CD4-positive, CD25-positive, alpha-beta regulatory T cell (primary cell): ENCODE results near the gene NAV2. TPM values are rescaled to one million over a fixed set of nuclear protein-coding genes. Genes with fewer than 3 reads are reported as not detected.
A peak's percentile ranks its signal among the peaks of the same experiment; 100 is the strongest.

ENCODE experiments used
- ATAC-seq, 2 donors: fragments of 150-1000 bp; cut with Tn5 transposase; one replicate each; pipeline ENCODE4 v1.10.0; 2021; ENCODE audit warnings: low read depth in 2 of 2, moderate number of reproducible peaks in 2 of 2, moderate library complexity in 1 of 2
- DNase-seq, 3 donors: peaks; one replicate each; pipeline versions ENCODE4 v3.0.0 to v3.0.0-alpha.2; 2012 to 2022; ENCODE audit warnings: mixed read lengths in 1 of 3
- H3K27ac ChIP-seq: one replicate; pipeline ENCODE4 v1.7.0; 2013; ENCODE audit warnings: mild to moderate bottlenecking, low read length; ENCODE audit not compliant: insufficient read depth, poor library complexity, severe bottlenecking
- H3K27me3 ChIP-seq: one replicate; pipeline ENCODE4 v1.7.0; 2013; ENCODE audit warnings: low read length; ENCODE audit not compliant: control insufficient read depth, insufficient read depth
- H3K36me3 ChIP-seq: one replicate; pipeline ENCODE4 v1.7.0; 2013; ENCODE audit warnings: mild to moderate bottlenecking, low read length, moderate library complexity; ENCODE audit not compliant: control insufficient read depth, insufficient read depth
- H3K4me1 ChIP-seq: 2 replicates; pipeline ENCODE4 v1.7.0; 2013; ENCODE audit warnings: mild to moderate bottlenecking, low read length; ENCODE audit not compliant: insufficient read depth, control insufficient read depth, poor library complexity, severe bottlenecking
- H3K4me3 ChIP-seq: one replicate; pipeline ENCODE4 v1.7.0; 2013; ENCODE audit warnings: low read depth, mild to moderate bottlenecking, low read length, moderate library complexity
- H3K9me3 ChIP-seq, 2 experiments: 1 replicate in 1 of 2; 2 replicates in 1 of 2; pipeline ENCODE4 v1.7.0; 2013; ENCODE audit warnings: low read length in 2 of 2, mild to moderate bottlenecking in 1 of 2, moderate library complexity in 1 of 2; ENCODE audit not compliant: control insufficient read depth in 2 of 2
- H3K27ac Mint-ChIP-seq, 3 donors: one replicate each; pipeline ENCODE4 v1.8.0; 2020 to 2022; ENCODE audit warnings: mild to moderate bottlenecking in 3 of 3, mixed read lengths in 3 of 3, moderate library complexity in 2 of 3
- H3K27me3 Mint-ChIP-seq: one replicate; pipeline ENCODE4 v1.8.0; 2022; ENCODE audit warnings: mild to moderate bottlenecking, mixed read lengths
- H3K36me3 Mint-ChIP-seq: one replicate; pipeline ENCODE4 v1.8.0; 2020; ENCODE audit warnings: mixed read lengths
- H3K4me1 Mint-ChIP-seq, 4 donors: one replicate each; pipeline ENCODE4 v1.8.0; 2020 to 2022; ENCODE audit warnings: mixed read lengths in 4 of 4, mild to moderate bottlenecking in 1 of 4
- H3K4me3 Mint-ChIP-seq, 4 donors: one replicate each; pipeline ENCODE4 v1.8.0; 2020 to 2022; ENCODE audit warnings: mild to moderate bottlenecking in 4 of 4, mixed read lengths in 4 of 4, moderate library complexity in 3 of 4
- H3K9me3 Mint-ChIP-seq, 7 donors: one replicate each; pipeline ENCODE4 v1.8.0; 2020 to 2022; ENCODE audit warnings: mixed read lengths in 7 of 7, mild to moderate bottlenecking in 3 of 7, moderate library complexity in 2 of 7
- polyA plus RNA-seq, 4 donors: library from polyadenylated mRNA; unstranded; fragments of 300-500 nt; fragmentation: Illumina TruSeq; gene quantifications; one replicate each; pipeline ENCODE4 v1.2.3, GENCODE V29; 2021
- total RNA-seq: library from RNA; stranded (reverse); gene quantifications from one replicate; pipeline ENCODE4 v1.2.3, GENCODE V29; 2022

The NAV2 gene
- total and polyA plus RNA-seq, 5 donors from 2014 or later = 0.14 to 0.59 (median 0.36) TPM; not detected in 2

DNA sequence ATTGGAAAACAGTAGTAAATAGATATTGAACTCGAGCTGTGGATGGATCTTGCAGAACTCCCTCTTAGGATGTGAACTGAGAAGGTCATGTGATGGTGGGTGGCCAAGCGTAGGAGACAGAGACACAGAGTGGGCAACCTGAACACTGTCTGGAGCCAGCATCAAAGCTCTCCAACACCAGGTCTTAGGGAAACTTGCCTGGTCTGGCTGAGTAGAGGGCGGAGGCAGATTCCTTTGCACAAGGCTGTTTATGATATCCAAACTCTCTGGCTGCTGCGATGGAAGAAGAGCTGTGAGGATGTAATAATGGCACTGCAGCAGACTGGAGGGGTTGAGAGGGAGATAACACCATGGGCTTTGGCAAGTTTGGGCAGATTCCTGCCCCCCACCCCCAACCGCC is 10.1 kb downstream of the NAV2 start:
- Histone ChIP-seq H3K27me3 (no peaks in the 10 kb centered on the region), H3K4me3 (peak overlapping the region; percentile 1), H3K4me1 (peaks cover 23% of the 10 kb centered on the region), H3K9me3 (no peaks in the 10 kb centered on the region), H3K36me3 (no peaks in the 10 kb centered on the region), H3K27ac (peak overlapping the region; percentile 66)
- no peak for DNase-seq
- peaks cover 10 to 35% (median 25%) of the 10 kb centered on the region in 4 donors for H3K4me1 Mint-ChIP-seq
- H3K27me3 Mint-ChIP-seq = peaks cover 11% of the 10 kb centered on the region
- no peak overlapping the region for H3K4me3 Mint-ChIP-seq
- no peak for ATAC-seq
- peak overlapping the region; percentile 91 to 97 (median 95) for H3K27ac Mint-ChIP-seq
- H3K9me3 Mint-ChIP-seq = peaks cover 0 to 2% (median 0%) of the 10 kb centered on the region in 7 donors
- no peaks in the 10 kb centered on the region for H3K36me3 Mint-ChIP-seq

DNA sequence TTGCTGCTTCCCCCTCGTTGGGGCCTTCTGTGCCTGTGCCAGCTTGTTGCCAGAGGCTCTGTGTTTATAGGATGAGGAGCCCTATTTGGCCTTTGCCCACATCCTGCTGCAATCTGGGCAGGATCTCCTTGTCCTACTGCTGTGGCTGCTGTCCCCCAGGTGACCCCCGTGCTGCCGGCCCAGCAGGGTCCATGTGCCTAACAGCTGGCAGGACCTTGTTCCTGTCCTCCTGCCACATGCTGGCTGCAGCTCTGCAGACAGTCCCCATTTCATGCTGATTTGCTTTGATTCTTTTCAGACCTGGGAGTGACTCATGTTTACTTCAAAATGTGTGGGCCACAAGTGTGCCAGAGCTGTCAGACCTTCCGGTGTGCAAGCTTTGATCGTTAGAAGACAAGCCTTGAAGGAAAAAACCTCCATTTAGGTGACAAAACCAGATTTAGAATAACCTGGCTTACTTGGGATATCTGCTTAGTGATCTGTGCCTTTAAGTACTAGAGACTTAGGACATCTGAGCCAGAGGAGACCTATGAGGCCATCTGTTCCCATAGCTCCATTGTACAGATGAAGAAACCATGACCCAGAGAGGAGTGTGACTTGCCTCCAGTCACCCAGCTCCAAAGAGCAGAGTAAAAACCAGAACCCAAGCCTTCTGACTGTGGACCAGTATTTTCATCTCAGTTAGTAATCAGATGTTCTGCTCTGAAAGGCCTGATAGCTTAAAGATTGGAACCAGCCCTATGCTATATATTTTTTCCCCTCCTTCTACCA is 11.1 kb downstream of the NAV2 start:
- Histone ChIP-seq H3K36me3 (no peaks in the 10 kb centered on the region), H3K9me3 (no peaks in the 10 kb centered on the region), H3K27ac (peak overlapping the region; percentile 66), H3K4me3 (peak overlapping the region; percentile 63), H3K27me3 (no peaks in the 10 kb centered on the region), H3K4me1 (peaks cover 23% of the 10 kb centered on the region)
- DNase-seq (peak in 2 of 3 donors; percentile 42 to 83), ATAC-seq (peak; percentile 91 to 98)
- H3K9me3 Mint-ChIP-seq = peaks cover 0 to 2% (median 0%) of the 10 kb centered on the region in 7 donors
- H3K27me3 Mint-ChIP-seq = peaks cover 5% of the 10 kb centered on the region
- peak overlapping the region; percentile 91 to 97 (median 95) for H3K27ac Mint-ChIP-seq
- H3K36me3 Mint-ChIP-seq = no peaks in the 10 kb centered on the region
- H3K4me1 Mint-ChIP-seq = peaks cover 10 to 35% (median 20%) of the 10 kb centered on the region in 4 donors
- H3K4me3 Mint-ChIP-seq = peak overlapping the region in 3 of 4 donors; percentile 3 to 78 (median 56)

DNA sequence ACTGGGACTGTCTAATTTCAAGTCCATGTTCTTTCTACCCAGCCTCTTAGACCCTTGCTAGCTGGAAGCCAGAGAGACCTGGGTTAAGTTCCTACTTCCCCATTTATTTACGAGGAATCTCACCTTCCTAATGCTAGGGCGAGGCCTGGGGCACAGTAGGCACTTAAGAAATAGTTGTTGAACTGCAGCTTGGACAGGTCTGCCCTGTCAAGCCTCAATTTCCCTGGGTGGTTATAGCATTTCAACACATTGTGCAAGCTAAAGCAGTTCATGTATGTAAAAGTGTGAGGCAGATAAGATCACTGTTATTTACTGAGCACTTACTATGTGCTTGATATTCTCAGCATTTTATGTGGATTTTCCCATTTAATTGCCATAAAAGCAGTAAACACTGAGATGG is 12.1 kb downstream of the NAV2 start:
- Histone ChIP-seq H3K4me1 (peaks cover 23% of the 10 kb centered on the region), H3K36me3 (no peaks in the 10 kb centered on the region), H3K9me3 (no peaks in the 10 kb centered on the region), H3K27me3 (no peaks in the 10 kb centered on the region), H3K4me3 (no peak overlapping the region), H3K27ac (no peak overlapping the region)
- no peak for DNase-seq
- no peaks in the 10 kb centered on the region for H3K27me3 Mint-ChIP-seq
- H3K4me3 Mint-ChIP-seq = no peak overlapping the region
- H3K4me1 Mint-ChIP-seq = peaks cover 10 to 35% (median 19%) of the 10 kb centered on the region in 4 donors
- peaks cover 0 to 2% (median 0%) of the 10 kb centered on the region in 7 donors for H3K9me3 Mint-ChIP-seq
- H3K27ac Mint-ChIP-seq = peak overlapping the region in 2 of 3 donors; percentile 17 to 27
- no peak for ATAC-seq
- no peaks in the 10 kb centered on the region for H3K36me3 Mint-ChIP-seq

DNA sequence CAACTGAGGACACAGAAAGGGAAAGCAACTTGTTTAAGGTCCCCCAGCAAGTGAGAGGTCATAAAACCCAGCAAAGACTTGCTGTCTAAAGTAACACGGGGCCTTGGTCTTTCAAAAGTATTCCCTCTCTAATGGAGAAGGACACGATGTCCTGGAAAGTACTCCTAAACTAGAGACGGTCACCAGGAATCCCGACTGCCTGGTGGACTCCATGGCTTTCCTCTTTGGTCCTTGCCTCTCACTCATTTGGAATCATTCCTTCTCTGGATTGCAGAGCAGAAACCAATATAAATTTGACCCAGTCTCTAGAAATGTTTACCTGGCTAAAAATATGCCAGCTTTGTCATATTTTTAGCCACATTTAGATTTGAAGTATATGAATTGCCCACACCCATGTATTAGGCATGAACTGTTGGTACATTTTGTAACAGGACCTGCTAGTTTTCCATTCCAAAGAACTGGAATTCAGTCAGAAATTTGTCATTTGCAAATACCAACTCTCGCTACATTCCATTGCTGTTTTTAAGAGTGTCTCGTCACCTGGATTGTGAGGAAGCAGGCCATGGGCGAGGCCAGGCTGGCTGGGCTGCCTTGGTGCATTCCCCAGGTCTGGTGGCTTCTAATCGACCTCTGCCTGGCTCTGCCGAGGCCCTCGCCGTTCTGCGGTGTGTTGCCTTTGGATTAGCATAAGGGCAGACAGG is 12.9 kb downstream of the NAV2 start:
- Mint-ChIP-seq H3K27ac (peak overlapping the region in 2 of 3 donors; percentile 17 to 78), H3K36me3 (no peaks in the 10 kb centered on the region), H3K4me3 (no peak overlapping the region), H3K9me3 (peaks cover 0 to 2% (median 0%) of the 10 kb centered on the region in 7 donors), H3K27me3 (no peaks in the 10 kb centered on the region), H3K4me1 (peaks cover 10 to 35% (median 19%) of the 10 kb centered on the region in 4 donors)
- no peaks in the 10 kb centered on the region for H3K9me3 ChIP-seq
- peaks cover 23% of the 10 kb centered on the region for H3K4me1 ChIP-seq
- no peak overlapping the region for H3K27ac ChIP-seq
- no peak for ATAC-seq
- no peak overlapping the region for H3K4me3 ChIP-seq
- DNase-seq = no peak
- H3K27me3 ChIP-seq = no peaks in the 10 kb centered on the region
- no peaks in the 10 kb centered on the region for H3K36me3 ChIP-seq

DNA sequence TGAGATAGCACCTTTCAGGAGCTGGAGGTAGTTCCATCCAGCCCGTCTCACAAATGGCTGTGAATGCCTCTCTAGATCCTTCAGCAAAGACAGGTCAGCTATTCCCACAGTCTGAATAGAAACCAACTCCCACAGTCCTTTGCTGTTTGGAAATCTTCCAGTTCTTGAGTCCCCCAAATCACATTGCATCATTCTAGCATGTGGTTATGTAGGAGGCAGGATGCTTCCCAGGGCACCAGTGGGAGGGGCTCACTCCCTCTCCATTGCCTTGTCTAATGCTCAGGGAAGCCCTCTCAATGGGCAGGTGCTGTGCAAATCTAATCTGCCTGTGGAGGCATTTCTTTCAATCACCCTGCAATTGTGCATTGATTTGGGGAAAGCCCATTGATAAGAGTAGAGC is 14.6 kb downstream of the NAV2 start:
- DNase-seq (no peak), ATAC-seq (no peak)
- no peaks in the 10 kb centered on the region for H3K9me3 ChIP-seq
- H3K27me3 ChIP-seq = no peaks in the 10 kb centered on the region
- peaks cover 23% of the 10 kb centered on the region for H3K4me1 ChIP-seq
- no peak overlapping the region for H3K4me3 Mint-ChIP-seq
- no peak overlapping the region for H3K4me3 ChIP-seq
- peaks cover 0 to 2% (median 0%) of the 10 kb centered on the region in 7 donors for H3K9me3 Mint-ChIP-seq
- no peaks in the 10 kb centered on the region for H3K27me3 Mint-ChIP-seq
- H3K4me1 Mint-ChIP-seq = peaks cover 10 to 30% (median 18%) of the 10 kb centered on the region in 4 donors
- H3K27ac Mint-ChIP-seq = peak overlapping the region in 1 of 3 donors; percentile 21
- H3K36me3 ChIP-seq = no peaks in the 10 kb centered on the region
- no peak overlapping the region for H3K27ac ChIP-seq
- peaks cover 3% of the 10 kb centered on the region for H3K36me3 Mint-ChIP-seq

DNA sequence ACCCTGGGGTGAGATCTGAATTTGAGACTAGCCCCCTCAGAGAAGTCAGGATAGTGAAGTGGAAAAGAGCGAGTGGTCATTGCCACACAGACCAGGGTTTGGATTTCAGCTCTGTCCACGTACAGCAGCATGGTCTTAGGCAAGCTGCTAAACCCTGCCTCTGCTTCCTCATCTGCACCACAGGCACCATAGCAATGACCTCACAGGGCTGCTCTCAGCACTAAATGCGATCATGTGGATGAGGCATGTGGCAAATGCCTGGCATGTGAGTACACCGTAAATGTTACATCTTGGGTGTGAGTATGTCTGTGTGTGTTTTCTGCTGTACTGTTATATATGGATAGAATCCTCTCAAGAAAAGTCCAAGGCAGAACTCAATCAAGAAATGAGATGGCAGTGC is 15.8 kb downstream of the NAV2 start:
- Histone ChIP-seq H3K27me3 (no peaks in the 10 kb centered on the region), H3K4me1 (peaks cover 14% of the 10 kb centered on the region), H3K9me3 (no peaks in the 10 kb centered on the region), H3K4me3 (no peak overlapping the region), H3K36me3 (no peaks in the 10 kb centered on the region), H3K27ac (no peak overlapping the region)
- no peak overlapping the region for H3K27ac Mint-ChIP-seq
- H3K9me3 Mint-ChIP-seq = peaks cover 0 to 2% (median 0%) of the 10 kb centered on the region in 7 donors
- DNase-seq (no peak), ATAC-seq (no peak)
- no peaks in the 10 kb centered on the region for H3K27me3 Mint-ChIP-seq
- H3K4me3 Mint-ChIP-seq = no peak overlapping the region
- H3K4me1 Mint-ChIP-seq = peaks cover 8 to 18% (median 10%) of the 10 kb centered on the region in 4 donors
- H3K36me3 Mint-ChIP-seq = peaks cover 3% of the 10 kb centered on the region

DNA sequence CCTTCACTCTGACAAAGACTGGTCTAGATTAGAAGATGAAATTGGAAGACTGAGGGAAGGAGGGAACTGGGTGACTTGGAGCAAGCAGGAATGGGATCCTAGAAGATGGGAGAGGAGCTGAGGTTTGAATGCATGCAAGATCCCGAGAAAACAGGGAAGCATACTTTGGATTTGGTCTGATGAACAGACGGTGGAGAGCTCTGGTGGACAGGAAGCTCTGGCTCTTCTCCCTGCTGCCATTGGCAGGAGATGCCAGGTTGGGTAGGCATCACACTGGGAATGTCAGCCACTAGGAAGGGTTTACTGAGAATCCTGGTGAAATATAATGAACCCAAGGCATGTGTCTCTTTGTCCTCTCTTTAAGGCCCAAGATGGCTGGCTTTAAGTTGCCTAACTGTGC is 16.5 kb downstream of the NAV2 start:
- H3K9me3 Mint-ChIP-seq = peaks cover 0 to 2% (median 0%) of the 10 kb centered on the region in 7 donors
- peak overlapping the region in 1 of 3 donors; percentile 8 for H3K27ac Mint-ChIP-seq
- no peak overlapping the region for H3K27ac ChIP-seq

More for the DNA sequence above, 16.5 kb downstream of the NAV2 start:
- Histone ChIP-seq H3K4me3 (no peak overlapping the region), H3K27me3 (no peaks in the 10 kb centered on the region), H3K36me3 (no peaks in the 10 kb centered on the region), H3K4me1 (peaks cover 7% of the 10 kb centered on the region), H3K9me3 (no peaks in the 10 kb centered on the region)
- no peak overlapping the region for H3K4me3 Mint-ChIP-seq
- no peak for ATAC-seq
- H3K4me1 Mint-ChIP-seq = peaks cover 2 to 11% (median 3%) of the 10 kb centered on the region in 4 donors
- peaks cover 3% of the 10 kb centered on the region for H3K36me3 Mint-ChIP-seq
- no peaks in the 10 kb centered on the region for H3K27me3 Mint-ChIP-seq
- DNase-seq = no peak
